Endometrial microvascular endothelial cells (primary cell): ENCODE measurements around the gene PRPF19. TPM values are rescaled to one million over a fixed set of nuclear protein-coding genes. Genes with fewer than 3 reads are reported as not detected.

Experiments
- in situ Hi-C: cut with HindIII; loops from 2 replicates; pipeline ENCODE4 v1.10.0; 2017; ENCODE audit warnings: low sequenced_read_pairs, low pct_unique_long_range_greater_than_20kb; ENCODE audit errors: inconsistent ontology term
- total RNA-seq: library from RNA; depleted of rRNA; stranded (reverse); fragments of >200 nt; gene quantifications from one replicate; pipeline ENCODE4 v1.2.3, GENCODE V29; 2015; ENCODE audit errors: inconsistent ontology term

The PRPF19 gene
- total RNA-seq, 1 donor from 2014 or later, result 130 TPM

- in situ Hi-C loops, result no loop called here
Measured at GRCh38 chr11:60925868-60926267, 19.5 kb upstream of the PRPF19 start.

GRCh38 chr11:60924906-60925853, 18.8 kb upstream of the PRPF19 start:
- in situ Hi-C loops, result no loop called here

DNA sequence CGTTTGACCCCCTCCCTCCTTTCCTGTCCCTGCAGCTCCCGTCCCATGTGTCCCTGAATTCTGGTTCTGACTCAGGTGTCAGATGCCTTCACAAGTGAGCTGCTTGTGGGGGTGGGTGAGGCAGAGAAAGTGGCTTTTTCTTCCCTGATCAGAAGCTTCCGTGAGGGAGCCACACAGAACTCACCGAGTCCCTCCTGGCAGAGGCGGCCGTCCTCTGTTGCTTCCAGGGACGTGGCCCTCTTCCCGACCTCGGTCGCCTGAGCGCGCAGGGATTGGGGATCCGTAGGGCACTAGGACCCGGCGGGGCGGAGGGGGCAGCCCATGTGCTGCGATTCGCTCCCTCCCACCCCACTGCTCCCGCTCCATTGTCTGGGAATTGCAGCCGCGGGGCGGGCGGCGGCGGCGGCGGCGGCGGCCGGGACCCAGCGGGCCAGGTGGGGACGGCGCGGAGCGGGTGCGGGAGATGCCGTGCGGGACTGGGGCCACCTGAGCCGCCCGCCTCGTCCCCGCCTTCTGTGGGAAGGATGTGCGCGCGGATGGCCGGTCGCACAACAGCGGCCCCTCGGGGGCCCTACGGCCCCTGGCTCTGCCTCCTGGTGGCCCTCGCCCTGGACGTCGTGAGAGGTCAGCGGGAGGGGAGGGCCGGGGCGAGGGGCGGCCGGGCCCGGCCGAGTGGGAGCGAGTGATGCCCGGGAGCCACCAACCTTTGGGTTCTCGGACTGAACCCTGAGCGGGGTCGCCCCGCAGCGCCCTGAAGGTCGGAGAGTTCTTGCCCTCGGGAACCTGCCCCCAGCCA, 17.9 kb upstream of the PRPF19 start, which contains the start of gene TMEM132A:
Gene TMEM132A, plus strand, starts transcription at position 351 of the 796 bp plus-strand sequence. Its CDS starts 174 bp downstream, at position 525.
- in situ Hi-C loops, result no loop called here

GRCh38 chr11:60923800-60924109, 17.4 kb upstream of the PRPF19 start:
- in situ Hi-C loops, result no loop called here

GRCh38 chr11:60923326-60923725, 16.9 kb upstream of the PRPF19 start:
- in situ Hi-C loops, result no loop called here

- in situ Hi-C loops, result no loop called here
Measured at GRCh38 chr11:60922906-60923305, 16.5 kb upstream of the PRPF19 start.

GRCh38 chr11:60921777-60922335, 15.5 kb upstream of the PRPF19 start:
- in situ Hi-C loops, result no loop called here

GRCh38 chr11:60921259-60921658, 14.9 kb upstream of the PRPF19 start:
- in situ Hi-C loops, result no loop called here

DNA sequence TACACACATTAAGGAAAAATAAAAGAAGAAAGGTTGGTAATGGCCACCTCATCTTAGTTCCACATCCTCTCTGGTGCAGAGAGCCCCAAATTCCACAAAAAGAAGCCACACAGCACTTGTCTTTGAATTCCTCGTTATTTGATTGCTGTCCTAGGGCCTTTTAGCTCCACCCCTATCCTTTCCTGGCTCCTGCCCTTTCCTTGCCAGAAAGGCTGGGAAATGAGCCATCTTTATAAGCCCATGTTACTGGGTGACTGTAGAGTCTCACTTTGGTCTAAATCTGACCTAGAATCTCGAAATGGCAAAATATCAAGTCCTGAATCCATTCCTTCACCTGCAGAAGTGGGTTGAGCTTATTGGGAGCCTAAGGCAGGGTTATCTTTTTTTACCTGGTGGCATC, 13.6 kb upstream of the PRPF19 start:
- in situ Hi-C loops, result no loop called here

DNA sequence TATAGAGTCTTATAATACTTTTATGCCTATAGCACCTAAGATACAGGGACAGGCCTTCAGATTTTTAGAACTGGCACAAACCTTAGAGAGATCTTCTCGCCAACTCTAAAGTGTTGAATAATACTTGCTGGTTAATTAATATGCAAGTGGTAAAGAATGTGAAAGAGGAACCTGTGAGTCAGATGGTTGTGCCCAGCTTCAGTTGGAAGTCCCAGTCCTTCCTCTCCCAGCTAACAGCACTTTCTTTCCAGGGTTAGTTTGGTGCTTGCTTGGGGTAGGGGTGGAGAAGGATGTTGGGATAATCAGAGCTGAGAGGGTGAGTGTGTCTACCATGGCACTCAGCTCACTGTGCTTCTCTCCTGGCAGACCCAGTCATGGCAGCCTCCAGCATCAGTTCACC, 12.9 kb upstream of the PRPF19 start:
- in situ Hi-C loops, result no loop called here

GRCh38 chr11:60918939-60919265, 12.5 kb upstream of the PRPF19 start:
- in situ Hi-C loops, result no loop called here

- in situ Hi-C loops, result no loop called here
Measured at GRCh38 chr11:60918251-60918938, 12.0 kb upstream of the PRPF19 start.

DNA sequence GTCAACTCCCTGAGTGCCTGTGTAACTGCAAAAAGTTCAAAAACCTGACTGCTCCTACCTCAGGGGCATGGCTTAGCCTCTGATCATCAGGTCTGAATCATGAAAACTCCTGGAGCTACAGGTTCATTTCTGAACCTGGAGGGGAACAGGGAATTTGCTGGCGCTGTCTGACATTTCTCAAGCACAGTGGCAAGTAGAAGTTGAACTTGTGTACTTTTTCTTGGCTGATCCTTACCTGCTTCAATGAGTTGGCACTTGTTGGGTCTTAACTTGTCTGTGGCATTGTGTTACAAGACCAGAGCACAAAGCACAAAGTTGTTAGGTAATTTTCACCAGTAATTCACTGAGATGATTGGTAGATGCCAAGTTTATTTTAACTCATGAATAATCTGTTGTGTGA, 10.9 kb upstream of the PRPF19 start:
- in situ Hi-C loops, result no loop called here

GRCh38 chr11:60916669-60917206, 10.4 kb upstream of the PRPF19 start:
- in situ Hi-C loops, result no loop called here

DNA sequence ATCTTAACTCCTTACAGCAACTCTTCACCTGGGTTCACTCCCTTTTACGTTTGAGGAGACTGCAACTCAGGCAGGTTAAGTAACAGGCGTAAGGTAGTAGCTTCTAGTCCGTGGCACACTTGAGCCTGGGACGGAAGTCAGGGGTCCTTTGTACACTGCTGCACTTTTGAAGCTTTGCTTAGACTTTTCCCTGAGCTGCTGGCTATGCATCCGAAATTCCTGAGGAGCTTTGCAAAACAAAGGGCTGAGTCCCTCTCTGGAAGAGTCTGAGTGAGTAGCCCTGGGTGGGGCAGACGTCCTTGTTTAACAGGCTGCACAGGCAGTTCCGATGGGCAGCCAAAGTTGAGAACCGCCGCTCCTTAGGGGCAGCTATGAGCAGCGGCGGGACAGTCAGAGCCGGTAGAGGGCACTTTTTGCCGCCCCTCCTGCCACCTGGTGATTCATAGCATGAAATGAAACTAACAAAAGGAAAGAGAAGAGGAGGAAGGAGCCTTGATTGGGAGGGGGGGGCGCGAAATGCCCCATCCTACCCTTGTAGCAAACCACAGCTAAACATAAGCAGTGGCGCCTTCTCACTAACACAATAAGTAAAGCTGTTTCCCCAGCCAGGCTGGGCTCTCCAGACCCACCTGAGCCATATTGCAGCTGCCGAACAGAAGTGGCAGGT, 9.0 kb upstream of the PRPF19 start:
- in situ Hi-C loops, result no loop called here

DNA sequence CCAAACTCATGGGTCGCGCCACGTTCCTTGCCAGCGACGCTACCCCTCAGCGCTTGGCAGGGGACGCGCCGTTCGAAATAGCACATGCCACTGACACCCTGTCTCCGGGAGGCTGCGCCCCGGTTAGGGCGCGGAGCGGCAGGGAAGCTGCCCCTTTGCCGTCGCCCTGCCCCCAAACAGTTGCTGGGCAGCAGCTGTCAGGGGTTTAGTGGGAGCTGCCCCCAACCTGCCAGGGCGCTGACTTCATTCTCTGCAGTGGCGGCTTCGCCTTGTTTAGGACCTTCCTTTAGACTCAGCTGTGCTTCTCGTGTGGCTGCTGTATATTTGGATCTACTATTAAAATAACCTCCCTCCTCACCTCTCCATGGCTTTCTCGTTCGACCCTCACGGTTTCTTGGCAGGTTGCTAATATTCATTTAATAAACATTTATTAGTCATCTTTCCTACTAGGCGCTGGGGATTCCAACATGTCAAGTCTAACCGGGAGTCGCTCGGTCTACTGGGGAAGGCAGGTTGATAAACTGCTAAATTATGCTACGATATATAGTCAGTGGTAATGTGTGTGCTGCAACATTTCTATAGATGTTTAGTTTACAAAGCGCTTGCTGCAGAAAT, 8.4 kb upstream of the PRPF19 start:
- in situ Hi-C loops, result no loop called here

GRCh38 chr11:60913793-60914632, 7.6 kb upstream of the PRPF19 start, which contains the start of gene TMEM109:
TMEM109 (plus strand) TSS chr11:60914158; CDS start chr11:60919694, 5,536 bp downstream.
- in situ Hi-C loops, result no loop called here
